ENCODE results near the gene CHST13.

Gene CHST13

DNA sequence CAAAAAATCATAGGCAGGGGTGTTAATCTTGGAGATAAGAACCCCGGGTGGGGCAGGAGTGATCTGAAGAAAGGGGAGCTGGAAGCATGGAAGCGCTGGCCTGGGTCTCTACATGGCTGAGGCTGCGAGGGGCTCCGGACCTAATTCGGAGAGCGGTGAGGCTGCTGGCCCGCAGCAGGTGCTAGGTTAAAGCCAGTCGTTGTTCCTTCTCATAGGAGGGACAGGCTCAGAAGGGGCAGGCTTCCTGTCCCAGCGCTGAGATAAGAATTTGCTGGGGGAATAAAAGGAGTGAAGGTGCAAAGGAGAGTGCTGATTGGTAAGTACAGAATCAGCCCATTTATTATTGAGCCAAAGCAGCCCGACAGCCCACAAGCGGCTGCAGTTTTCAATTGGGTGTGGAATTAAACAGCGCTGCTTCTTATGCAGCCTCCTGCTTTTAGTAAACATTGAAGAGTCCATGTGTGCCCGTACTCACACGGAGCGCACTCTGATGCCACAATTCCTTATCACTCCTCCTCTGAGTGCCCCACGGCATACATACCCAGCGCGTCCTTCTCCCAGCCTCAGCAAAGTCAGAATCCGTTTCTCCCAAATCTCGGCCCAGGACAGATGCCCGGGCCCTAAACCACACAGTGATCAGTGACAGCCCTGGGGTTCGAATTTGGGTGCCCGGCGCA lies 17.1 kb downstream of the CHST13 start:
- no peak for DNase-seq (ENCODE audit: low spot score)

DNA sequence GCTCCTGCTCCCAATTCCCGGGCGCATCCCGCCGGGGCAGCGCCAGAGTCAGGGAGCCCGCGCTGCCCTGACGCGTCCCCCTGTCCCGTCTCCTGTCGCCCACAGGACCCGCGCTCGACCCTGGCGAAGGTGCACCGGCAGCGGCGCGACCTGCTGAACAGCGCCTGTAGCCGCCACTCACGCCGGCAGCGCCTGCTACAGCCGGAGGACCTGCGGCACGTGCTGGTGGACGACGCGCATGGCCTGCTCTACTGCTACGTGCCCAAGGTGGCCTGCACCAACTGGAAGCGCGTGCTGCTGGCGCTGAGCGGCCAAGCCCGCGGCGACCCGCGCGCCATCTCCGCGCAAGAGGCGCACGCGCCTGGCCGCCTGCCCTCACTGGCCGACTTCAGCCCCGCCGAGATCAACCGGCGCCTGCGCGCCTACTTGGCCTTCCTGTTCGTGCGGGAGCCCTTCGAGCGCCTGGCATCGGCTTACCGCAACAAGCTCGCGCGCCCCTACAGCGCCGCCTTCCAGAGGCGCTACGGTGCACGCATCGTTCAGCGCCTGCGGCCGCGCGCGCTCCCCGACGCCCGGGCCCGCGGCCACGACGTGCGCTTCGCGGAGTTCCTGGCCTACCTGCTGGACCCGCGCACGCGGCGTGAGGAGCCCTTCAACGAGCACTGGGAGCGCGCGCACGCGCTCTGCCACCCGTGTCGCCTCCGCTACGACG lies 17.8 kb downstream of the CHST13 start:
- no peak for DNase-seq (ENCODE audit: low spot score)

DNA sequence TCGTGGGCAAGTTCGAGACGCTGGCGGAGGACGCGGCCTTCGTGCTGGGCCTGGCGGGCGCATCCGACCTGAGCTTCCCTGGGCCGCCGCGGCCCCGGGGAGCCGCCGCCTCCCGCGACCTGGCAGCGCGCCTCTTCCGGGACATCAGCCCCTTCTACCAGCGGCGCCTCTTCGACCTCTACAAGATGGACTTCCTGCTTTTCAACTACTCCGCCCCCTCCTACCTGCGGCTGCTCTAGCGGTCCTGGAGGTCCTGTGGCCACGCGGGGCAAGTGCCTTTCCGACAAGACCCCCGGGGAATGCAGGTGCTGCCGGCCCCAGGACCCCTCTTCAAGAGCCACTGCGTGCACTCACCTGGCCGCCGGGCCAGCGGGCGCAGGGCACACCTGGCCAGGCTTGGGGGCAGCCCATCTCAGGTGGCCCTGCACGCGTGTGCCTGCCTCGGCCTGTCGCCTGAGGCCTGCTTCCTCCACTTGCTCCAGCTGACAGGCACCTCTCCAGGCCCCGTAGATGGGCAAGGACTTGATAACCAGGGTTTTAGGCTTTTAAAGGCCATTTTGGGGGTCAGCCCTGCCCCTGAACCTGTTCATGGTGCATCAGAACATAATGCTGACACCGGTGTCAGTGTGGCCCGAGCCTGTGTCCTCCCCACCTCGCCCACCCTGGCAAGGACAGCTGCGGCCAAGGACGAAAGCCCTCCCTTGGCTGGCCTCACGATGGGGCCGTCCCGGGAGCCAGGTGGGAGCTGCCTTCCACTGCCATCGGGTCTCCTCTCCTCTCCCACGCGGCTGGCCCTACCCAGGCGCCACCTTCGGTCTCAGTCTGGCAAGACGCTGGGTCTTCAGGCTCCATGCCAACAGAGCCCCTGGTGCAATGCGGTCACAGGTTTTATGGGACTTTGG lies 18.6 kb downstream of the CHST13 start:
- no peak for DNase-seq (ENCODE audit: low spot score)

DNA sequence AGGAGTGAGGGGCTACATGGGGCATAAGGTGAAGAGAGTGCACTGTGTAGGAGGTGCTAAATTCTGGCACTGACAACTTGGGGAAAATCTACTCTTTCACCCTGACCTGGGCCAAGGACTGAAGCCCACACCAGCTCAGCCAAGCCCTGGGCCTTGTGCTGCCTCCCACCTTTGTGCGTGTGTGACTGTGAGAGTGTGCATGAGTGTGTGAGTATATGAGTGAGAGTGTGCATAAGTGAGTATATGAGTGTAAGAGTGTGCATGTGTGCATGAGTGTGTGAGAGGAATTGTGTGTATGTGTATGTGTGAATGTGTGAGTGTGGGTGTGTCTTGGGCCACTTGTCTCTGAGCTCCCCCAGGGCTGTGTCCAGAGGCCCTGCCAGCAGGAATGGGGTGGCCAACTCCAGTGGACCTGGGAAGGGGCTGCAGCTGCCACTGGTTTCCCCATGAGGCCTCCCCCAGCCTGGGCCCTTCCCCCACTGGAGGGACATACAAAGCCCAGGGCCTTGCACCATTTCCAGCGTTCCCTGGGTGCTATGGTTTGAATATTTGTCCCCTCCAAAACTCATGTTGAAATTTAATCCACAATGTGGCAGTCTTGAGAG lies 19.6 kb downstream of the CHST13 start:
- no peak for DNase-seq (ENCODE audit: low spot score)

DNA sequence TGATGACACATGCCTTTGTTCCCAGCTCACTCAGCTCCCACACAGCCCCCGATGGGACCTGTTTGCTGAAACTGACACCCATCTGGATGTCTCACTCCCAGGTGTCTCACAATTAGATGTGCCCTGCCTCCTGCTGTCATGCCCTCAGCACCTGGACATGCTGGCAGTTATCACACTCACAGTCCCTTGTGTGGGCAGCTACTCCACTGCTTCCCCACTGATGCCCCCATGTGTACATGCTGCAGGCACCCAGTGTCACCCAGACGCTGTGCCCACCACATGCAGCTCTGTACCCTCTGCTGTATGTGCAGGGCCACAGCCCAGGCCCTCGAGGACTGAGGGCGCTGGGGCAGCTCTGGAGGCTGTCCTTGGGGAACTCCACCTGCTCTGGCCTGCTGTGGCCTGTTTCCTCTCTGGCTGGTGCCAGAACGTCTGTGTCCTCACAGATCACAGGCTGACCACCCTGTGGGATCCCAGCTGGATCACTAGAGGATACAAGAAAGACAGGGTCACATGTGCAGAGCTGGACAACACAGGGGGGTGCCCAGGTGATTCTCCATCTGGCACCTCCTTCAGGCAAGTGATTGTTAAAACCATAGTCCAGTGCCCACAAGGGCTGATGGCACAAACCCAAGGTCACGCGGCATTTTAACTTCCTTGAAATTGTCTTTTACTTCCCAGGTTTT lies 20.8 kb downstream of the CHST13 start:
- no peak for DNase-seq (ENCODE audit: low spot score)

DNA sequence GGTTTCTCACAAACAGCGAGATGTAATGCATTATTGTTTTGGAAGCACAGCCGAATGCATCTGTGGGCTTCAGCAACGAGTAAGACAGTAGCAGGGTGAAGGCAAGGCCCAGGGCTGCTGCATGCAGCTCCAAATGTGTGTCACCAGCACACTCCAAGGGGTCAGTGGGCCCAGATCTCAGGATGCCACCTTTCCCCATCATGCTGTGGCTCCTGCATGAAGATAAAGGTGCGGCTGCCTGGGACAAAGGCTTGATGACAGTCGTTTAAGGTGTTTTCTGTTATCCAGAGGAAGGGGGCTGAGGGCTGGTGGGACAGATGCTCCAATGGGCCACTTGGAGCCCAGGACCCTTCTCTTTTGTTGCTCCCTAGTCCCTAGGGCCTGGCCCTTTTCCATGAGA lies 21.6 kb downstream of the CHST13 start:
- DNase-seq (ENCODE audit: low spot score) = no peak

DNA sequence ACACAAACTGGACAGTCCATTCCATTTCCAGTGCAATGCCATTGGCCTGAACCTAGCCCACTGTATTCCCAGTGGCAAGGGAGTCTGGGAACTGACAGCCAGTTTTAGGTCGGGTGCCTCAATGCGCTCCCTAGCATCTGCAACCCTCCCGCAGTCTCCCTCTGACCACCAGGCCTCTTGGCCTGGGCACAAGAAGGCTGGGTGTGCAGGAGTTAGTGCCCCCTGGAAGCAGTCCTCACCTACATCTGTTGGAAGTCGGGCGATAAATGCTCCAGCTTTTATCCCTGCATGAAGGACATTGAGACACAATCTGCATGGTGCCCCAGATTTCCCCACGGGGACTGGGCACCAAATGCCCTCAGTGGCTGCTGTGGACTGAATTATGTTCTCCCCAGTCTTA lies 22.1 kb downstream of the CHST13 start:
- no peak for DNase-seq (ENCODE audit: low spot score)

DNA sequence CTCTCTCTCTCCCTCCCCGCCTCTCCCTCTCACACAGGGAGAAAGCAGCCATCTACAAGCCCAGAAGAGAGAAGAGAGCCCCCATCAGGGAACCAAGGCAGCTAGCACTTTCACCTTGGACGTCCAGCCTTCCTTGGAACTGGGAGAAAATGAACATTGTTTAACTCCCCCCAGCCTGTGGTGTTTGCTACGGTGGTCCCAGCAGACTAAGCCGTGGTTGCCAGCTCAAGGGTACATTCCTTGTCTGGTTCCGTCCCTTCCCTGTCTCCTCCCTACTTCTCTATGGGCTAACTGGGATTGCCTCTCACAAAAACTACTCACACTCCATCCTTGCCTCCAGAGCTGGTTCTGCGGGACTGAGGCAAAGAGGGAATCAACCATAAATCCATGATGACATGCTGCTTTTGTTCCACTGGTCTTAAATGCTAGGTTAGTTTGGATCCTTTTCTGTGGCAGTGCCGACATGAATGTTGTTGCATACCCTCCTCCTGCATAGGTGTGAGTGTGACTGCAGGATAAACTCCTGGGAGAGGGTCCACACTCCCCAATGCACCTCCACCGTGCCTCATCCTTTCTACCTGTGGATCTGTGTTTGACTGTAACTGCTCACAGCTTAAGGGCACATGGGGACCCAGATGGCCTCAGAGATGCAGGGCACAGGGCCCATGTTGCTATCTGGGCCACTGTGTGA lies 22.7 kb downstream of the CHST13 start:
- DNase-seq (ENCODE audit: low spot score) = no peak

DNA sequence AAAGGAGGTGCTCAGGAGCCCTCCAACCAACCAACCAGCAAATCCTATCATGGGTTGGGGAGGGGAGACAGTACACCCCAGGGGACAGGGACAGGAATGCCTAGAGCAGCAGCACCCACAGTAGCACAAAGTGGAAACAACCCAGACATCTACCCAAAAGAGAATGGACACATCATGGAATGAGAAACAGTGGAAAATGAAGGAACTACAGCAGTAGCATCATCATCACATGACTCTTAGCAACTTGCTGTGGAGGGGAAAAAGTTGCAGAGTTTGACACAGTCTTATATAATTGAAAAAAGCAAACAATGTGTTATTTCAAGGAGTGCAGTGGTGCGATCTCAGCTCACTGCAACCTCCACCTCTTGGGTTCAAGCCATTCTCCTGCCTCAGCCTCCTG lies 23.8 kb downstream of the CHST13 start:
- DNase-seq (ENCODE audit: low spot score) = no peak

DNA sequence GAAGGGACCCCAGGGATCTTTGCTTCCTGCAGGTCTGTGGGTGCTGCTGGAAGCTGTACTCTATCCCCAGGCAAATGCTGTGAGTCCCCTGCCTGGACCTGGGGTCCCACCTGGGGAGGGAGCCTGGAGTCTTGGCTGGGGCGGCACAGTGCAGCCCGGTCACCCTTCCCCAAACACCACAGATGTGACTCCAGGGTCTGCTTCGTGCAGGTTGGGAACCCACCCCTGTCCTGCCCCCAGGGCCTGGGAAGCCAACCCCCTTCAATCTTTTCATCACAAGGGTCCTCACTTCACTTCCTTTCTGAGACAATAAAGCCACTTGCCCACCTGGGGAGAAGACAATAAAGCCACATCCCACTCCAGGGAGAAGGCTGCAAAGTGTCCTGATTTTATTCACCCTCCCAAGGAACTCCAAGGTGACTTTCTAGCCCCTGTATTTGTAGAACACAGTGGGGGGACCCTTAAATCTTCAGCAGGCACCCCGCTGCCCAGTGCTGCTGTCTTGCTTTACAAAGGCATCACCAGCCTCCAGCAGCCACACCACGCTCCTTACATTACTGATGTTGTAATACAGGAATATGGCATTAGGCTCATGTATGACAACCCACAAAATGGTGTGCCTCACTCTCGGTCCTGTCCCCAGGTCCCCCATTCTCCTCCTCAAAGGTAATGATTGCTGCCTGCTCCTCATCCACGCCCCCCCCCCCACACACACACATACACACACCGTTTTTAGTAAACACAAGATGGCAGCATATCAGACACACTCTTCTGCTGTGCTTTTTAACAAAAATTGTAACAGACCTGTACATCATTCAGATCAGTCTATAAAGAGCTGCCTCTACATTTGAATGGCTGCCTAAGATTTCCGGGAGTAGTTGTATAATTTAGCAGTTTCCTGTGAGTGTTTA lies 24.9 kb downstream of the CHST13 start:
- DNase-seq (ENCODE audit: low spot score) = no peak

DNA sequence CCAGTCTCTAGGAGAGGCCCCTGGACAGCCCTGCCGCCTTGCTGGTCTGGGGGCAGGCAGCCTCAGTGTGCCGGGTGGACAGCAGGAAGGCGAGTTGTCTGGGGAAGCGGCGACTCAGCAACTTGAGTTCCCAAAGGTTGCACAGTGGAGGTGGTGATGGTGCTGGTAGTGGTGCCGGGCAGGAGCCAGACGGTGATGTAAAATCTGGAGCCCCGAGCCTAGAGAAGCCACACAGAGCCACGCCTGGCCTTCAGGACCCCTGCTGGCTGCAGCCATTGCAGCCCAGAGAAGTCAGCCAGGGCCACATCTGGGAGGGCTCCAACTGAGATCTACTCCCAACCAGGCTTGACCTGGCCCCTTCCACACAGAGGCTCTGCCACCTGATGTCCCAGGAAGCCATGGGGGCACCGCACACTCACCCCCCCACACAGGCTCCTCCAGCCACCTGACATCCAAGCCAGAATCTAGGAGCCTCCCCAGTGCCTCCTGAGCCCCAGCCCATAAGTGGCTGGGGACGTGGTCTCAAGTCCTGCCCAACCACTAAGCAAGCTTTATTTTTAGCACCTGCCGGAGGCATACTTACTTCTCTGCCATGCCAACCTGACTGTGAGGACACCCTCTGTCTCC lies 26.0 kb downstream of the CHST13 start:
- no peak for DNase-seq (ENCODE audit: low spot score)

DNA sequence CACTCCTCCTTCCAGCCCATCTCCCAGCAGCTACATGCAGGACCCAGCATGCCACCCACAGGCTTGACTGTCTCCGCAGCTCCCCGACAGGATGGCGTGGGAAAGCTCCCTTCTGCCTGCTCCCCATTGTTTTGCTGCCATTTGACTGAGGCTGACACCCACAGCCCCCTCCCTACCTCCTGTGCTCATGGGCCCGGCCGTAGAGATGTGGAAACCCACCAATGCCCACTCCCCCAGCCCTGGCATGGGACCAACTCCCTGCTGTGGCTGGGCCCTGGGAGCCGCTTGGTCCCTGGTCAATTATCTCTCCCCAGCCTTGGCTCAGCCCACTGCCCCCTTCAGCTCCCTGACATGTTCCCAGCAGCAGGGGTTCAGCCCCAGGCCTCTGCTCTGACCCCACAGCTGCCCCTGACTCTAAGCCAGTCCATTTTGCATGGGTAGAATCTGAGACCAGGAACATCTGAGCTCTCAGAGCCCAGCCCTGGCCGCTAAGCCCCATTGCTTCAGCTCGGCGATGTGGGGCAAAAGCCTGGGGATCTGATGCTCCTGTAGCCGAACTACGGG lies 26.6 kb downstream of the CHST13 start:
- DNase-seq (ENCODE audit: low spot score) = peak; percentile 40

DNA sequence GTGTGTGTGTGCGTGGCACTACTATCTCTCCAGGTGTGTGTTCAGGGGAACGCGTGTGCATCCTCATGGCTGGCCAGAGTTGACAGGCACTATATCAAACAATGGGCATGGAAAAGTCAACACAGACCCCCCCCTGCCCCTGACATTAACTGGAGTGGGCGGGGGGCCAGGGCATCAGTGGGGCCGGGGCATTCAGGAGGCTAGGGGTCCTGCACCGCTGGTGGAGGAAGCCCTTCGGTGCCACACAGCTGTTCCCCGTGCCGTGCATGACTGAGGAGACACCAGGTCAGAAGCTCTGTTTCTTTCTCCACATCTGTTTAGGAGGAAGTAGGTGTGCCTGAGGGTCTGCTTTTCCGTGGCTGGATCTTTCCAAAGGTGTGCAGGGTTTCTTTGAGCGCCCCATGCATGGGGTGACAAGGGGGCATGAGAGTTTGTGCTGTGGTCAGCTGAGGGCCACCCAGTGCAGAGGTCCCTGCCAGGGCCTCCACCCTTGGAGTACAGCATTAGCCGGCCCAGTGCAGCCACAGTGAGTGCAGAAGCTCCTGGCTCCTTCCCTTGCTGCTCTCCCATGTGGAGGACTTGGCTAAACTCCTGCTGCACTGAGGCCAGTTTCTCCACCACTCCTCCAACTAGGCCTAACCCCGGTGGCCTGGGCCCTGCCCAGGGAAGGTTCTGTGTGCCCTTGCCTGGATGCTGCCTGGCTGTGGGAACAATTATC lies 27.3 kb downstream of the CHST13 start:
- DNase-seq (ENCODE audit: low spot score) = peak; percentile 32

DNA sequence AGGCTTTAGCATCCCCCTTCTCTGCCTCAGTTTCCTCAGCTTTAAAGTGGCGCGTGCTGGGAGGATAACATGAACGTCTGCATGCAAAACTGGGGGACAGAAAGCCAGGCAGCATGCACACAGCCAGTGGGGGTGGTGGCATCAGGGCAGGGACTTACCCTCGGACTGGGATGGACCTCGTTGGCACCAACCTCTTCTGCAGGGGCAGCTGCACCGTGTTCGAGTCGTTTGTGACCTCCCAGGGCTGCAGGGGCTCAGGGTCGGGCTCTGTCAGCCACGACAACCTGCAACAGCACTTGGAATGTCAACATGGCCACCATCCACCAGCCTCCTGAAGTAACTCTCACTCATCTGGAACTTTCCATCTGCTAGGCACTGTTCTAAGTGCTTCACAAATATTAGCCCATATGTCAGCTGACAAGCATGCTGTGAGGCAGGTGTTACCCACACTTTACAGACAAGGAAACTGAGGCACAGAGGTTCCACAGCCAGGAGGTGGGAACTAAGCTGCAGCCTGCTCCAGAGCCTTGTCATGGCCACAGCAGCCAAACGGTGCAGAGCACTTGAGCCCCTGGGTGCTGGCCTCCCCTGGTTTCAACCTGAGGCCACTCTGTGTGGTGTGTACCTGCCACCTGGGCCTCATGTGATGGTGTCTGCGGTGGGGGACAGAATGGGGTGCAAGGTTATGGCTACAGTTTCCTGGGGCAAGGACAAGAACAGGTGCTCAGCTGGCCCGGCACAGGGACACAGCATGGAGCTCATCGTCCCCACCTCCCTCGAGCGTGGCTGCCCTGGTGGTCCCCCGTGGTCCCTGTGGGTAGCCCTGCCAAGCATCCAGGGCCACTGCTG lies 28.1 kb downstream of the CHST13 start:
- DNase-seq (ENCODE audit: low spot score) = no peak

DNA sequence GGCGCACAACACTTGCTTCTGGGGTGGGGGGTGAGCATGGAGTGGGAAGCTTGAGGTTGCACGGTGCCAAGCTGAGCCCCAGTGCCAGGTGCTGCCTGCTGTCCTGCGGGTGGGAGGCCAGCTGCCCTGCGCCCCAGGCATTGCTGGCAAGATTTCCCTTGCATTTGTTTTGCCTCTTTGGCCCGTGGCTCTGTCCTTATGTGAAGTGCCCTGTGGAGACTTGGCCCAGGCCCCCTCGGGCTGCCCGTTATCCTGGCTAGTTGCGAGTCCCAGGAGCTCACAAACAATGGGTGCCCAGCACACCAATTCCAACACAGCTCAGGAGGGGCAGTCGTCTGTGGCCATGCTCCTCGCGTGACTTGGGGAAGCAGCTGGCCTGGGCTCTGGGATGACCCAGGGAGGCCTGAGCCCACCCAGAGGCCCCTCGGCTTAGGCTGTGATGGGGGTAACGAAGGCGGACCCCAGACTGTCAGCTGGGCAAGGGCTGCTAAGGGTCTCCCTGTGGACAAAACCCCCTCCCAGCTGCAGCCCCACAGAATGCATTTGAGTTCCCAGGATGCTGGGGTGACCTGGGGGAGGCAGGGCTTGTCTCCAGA lies 28.8 kb downstream of the CHST13 start:
- no peak for DNase-seq (ENCODE audit: low spot score)

DNA sequence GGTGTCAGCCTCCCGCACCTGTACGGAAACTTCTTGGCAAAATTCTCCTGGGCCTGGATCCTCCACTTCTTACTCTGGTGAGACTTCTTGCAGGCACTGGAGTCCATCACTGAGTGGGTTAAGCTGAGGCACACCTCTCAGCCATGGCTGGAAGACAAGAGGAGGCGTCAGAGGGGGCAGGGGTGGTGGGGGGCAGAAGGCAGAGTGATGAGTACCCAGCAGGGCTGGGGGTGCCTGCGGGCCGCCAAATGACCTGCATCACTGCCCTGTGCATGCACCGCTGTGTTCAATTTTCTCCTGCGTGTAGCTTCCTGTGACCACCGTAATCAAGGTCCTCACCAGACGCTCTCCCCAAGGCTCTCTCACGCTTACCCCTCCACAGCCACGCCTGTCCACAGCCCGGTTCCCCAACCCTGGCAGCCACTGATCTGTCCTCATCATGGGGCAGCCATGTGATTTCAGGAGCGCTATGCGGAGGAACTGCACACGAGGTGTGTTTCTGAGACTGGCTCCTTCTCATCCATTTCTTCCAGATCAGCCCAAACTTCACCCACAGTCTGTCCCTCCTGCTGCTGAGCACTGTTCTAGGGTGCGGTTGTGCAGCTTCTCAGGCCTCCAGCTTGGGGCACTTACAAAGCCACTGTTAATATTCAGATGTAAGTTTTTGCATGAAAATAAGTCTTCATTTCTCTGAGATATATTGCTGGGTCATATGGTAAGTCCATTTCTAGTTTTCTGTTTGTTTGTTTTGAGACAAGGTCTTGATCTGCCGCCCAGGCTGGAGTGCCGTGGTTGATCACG lies 29.5 kb downstream of the CHST13 start:
- no peak for DNase-seq (ENCODE audit: low spot score)

All from Ammon's horn (tissue), 1 donor.